GM21515 (cell line): Measurements from ENCODE around the gene DNAJC1.

ENCODE experiments used
- ATAC-seq: cut with Tn5 transposase; IDR thresholded peaks from one replicate; pipeline ENCODE4 v1.9.1; 2021; ENCODE audit not compliant: unreplicated experiment

The DNAJC1 gene

DNA sequence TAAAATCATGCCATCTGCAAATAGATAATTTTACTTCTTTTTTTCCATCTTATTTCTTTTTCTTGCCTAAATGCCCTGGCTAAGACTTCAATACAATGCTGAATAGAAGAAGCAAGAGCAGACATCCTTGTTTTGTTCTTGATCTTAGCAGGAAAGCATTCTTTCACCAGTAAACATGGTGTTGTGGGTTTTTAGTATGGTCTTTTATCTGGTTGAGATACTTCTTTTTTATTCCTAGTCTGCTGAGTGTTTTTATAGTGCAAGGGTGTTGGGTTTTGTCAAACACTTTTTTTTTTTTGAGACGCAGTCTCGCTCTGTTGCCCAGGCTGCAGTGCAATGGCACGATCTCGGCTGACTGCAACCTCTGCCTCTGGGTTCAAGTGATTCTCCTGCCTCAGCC lies 232.3 kb downstream of the DNAJC1 start:
- no peak for ATAC-seq

DNA sequence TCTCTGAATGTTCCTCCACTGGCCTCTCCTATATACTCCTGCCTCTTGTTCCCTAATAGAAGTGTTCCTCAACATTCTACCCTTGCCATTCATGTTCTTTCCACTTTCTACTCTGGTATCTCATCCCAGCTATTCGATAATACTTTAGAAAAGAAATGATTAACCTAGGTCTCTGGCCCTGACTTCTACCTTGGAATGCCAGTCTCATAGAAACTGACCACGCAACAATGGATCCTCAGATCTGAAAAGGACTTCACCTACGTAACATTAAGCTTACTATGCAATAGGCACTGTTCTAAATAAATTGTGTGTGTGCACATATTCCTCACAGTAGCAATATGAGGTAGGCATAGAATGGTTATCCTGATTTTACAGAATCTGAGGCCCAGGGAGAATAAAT lies 234.5 kb downstream of the DNAJC1 start:
- no peak for ATAC-seq

DNA sequence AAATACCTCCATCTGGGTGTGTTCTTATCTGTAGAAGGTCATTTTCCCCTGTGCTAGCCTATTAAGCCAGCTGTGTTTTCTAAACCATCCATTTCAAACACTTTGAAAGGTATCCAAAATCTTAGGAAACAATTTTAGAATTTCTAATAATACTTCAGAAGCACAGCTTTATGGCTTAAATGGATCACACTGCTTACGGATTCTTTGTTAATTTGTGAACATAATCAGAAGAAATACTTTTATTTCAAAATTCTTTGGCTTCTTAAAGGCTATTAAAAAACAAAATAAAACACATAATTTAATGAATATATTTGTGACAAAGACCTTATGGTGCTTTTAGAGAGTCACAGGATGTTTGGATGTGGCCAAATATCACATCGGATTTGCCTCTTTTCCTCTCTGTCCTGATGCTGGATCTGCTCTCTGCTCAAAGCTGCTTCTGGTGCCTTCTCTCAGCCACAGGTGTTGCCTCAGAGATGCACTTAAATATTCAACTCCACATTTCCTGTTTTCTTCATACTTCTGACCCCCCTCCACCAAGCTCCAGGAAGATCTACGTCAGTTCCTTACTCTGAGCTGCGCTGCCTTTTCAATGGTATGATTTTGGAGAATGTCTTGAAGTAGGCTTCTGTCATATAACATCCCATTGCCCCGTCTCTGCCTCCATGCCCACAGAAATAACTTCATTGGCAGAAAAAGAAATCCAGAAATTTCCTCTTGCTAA lies 238.9 kb downstream of the DNAJC1 start:
- ATAC-seq: no peak

DNA sequence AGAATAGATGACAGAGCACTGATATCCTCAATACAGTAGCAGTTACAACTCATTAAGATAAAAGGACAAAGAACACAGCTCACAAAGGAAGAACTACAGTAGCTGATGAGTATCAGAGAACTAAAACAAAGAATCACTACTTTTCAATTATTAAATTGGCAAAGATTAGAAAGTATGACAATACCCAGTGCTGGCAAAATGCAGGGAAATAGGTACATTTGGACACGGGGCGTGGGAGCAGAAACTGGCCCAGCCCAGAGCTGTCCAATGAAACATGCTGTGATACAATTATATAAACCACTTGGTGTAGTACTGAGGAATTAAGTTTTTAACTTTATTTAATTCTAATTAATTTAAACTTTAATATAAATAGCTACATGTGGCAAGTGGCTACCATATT lies 243.2 kb downstream of the DNAJC1 start:
- ATAC-seq: no peak

DNA sequence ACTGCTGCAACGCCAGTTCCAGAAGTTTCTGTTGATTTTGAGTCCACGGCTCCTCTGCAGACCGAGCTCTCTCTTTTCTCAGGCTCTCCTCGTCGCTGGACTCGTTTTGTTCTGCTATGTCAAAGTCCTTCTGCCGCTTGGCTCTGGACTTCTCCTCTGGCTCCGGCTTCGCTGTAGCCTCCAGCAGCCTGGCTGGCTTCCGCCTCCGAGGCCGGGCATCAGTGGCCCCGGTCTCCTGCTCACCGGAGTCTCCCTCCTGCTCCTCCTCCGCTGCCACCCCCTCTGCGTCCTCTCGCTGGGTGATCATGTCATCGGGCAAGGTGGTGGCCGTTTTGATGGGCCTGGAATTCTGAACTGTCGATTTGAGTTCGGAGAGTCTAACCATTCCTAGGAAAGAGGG lies 244.3 kb downstream of the DNAJC1 start:
- ATAC-seq: no peak

DNA sequence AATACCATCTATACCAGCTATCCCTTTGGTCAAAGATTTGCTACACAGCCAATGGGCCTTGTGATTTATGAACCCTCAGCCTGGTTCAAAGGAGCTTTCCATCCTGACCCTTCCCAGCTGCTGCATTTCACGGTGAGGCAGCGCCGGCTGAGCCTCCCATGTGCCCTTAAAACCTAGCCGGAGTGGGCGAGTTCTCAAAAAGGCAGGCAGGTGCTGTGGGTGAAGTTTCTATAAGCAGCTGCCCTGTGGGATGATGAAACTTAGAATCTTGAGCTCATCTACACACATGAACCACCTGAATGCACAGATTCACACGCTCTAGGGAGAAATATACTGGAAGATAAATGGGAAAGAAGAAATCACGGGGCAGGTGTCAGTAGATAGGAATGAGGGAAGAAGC lies 244.8 kb downstream of the DNAJC1 start:
- ATAC-seq: no peak

DNA sequence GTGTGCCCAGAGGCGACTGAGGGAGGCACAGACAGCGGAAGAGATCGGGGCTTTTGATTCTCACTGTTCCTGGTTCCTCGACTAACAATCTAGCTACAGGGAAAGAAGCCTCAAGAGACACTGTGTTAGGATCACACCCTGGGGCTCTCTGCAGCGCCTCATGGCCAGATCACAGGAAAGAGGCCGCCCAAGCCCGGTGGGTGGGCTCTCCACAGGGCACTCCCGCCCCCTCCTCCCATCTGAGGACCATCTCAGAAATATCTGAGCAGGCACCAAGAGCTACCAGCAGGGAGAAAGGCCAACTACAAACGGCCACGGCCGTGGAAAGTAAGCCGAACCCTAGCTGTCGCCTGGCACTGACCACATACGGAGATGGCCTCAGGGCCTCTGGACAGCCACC lies 245.3 kb downstream of the DNAJC1 start:
- no peak for ATAC-seq

DNA sequence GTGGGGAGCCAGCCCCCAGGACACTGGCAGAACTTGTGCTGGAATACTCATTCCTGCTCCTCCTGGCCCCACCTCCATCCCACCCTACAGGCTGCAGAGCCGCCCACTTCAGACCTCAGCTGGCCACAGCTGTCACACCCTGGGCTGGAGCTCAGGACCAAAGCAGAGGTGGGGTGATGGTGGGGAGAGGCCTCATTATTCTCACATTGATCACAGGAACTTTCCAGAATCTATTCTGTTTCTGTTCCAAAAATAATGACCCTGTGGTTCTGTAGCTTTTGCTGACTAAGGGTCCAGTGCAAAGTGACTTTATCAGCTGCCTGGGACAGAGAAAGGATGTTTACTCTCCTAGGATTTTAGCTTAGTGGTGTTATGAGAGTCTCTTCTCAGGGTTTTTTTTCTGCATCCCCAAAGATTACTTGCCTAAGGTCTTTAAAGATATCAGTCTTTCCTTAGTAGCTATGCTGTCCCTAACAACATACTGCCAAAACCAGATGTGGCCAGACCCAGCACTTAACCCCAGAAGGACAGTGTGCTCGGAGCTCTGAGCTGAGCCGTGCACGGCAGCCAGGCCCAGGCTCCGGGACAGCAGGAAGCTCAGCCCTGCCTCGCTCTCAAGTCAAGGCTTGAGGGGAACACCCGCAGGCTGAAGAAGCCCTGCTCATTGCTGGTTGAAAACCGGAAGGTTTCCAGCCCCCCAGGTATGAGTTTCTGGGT lies 246.2 kb downstream of the DNAJC1 start:
- no peak for ATAC-seq

DNA sequence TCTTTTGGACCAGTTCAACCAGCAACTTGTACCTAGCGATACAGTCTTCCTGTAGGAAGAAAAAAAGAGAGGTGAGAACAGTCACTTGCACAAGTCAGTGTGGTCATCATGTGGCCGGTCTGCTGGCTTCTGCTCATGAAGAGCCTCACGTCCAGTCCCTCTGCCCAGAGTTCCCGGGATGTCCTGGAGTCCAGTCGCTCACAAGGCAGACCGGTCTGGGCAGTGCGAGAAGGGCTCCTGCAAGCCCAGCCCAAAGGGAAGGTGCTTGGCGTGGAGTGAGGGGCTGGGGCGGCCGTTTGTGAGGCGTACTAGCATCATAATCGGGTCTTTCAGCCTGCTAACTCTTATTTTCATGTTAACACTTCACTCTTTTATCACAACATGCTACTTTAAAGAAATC lies 246.8 kb downstream of the DNAJC1 start:
- no peak for ATAC-seq

DNA sequence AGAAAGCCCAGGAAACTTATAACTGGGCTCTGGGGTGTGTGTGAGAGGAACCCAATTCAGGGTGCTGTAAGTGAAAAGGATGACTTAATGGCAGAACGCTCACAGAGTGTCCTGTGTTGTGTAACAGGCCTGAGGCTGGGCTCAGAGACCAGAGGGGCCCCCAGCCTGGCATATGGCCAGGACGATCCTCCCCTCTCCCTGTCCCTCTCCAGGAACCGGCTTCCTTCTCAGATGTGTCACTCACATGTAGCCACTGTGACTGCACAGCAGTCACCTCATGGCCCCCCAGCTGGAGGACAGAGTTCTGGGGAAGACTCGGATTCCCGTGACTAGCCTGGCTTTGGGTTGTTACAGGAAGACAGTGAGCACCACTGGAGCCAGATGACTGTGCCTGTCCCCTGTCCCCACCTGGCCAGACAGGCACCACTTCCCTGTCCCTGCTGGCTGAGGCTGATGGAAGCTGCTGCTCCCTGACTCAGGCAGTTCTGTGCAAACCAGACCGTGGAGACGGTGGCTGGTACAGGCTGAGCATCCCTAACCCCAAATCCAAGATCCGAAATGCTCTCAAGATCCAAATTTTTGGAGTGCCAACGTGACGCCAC lies 249.0 kb downstream of the DNAJC1 start:
- ATAC-seq: no peak

DNA sequence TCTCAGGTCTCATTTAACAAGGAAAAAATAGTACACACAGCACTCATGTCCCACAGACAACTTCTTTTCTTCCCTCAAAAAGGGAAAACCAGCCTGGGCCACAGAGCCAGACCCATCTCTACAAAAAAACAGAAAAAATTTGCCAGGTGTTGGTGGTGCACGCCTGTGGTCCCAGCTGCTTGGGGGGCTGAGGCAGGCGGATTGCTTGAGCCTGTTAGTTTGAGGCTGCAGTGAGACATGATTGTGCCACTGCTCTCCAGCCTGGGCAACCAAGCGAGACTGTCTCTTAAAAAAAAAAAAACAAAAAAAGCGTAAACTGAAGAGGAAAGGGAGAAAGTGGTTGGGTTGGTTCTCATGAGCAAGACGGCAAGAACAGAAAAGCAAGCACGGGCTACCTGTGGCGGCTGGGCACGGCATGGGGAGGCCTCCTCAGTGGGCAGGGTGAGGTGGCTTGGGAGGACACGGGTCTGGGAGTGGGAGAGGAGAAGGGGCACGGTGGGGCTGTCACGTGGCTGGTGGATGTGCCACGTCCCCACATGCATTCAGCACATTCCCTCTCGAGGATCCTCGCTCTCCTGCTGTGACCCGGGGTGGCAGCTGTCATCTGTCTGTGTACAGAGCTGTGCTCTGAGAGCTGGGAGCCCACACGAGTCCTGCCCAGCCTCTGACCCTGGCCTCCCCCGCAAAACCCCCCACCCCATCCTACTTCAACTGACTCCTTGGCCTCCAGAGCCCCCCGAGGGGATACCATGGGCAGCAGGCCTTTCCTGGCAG lies 249.8 kb downstream of the DNAJC1 start:
- ATAC-seq: no peak

DNA sequence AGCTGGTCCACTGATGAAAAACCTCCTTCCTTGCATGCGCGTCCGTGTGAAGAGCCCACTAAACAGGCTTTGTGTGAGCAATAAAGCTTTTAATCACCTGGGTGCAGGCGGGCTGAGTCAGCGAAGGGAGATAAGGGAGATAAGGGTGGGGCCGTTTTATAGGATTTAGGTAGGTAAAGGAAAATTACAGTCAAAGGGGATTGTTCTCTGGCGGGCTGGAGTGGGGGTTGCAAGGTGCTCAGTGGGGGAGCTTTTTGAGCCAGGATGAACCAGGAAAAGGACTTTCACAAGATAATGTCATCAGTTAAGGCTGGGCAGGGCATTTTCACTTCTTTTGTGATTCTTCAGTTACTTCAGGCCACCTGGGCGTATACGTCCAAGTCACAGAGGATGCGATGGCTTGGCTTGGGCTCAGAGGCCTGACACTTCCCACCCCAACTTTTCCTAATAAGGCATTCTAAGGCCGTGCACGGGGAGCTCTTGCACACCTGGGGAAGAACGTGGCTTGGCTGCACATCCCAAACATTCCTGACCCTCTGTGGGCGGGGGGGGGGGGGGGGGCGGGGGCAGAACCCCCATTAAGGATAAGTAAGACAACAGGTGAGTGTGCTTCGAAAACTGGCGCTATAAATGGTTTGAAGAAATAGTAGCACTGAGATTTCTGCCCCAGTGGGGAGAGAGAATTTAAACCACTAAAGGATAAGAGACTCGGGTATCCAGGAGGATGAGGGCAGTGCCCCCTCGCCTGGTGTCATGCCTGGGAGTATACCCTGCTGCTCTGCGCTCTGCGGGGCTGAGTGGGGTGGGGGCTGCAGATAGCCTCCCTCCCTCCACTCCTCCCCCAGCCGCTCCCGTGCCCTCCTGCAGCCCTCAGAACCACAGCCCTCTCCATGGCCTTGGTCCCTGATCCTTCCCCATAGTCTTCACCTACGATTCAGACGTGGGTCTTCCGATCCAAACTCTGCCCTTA lies 251.9 kb downstream of the DNAJC1 start:
- ATAC-seq: no peak

DNA sequence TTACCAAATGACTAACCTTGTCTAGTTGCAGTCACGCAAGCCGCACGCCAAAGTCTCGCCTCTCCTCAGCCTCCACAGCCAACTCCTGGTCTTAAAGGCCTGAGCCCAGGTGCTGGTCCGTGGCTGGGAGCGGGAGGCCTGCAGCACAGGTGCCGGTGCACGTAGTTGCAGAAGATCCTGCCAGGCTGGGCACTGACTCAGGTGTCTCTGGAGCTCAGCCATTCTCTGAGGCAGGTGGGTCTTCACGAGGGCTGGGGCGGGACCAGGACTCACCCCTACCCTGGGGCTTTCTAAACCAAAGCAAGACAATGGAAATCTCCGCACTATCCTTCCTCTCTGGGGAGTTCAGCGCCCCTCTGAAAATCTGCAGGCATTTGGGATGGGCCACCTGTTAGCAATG lies 253.1 kb downstream of the DNAJC1 start:
- ATAC-seq: no peak

DNA sequence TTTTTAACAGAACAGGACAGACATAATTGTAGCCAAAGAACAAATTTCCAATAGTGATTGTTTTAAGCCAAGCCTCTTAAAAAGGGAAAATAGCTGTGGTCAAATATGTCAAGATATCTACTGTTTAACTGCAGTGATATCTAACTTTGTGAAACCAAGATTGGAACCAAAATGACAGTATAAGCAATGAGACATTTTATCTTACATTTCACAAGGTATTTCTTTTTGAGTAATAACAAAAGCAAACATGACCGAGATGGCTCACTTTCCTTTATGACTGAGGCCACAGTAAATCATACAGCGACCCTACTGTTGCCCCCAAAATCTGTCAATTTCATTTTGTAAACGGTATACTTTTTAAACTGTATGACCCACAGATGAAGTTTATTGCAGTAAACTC lies 253.7 kb downstream of the DNAJC1 start:
- ATAC-seq: no peak

DNA sequence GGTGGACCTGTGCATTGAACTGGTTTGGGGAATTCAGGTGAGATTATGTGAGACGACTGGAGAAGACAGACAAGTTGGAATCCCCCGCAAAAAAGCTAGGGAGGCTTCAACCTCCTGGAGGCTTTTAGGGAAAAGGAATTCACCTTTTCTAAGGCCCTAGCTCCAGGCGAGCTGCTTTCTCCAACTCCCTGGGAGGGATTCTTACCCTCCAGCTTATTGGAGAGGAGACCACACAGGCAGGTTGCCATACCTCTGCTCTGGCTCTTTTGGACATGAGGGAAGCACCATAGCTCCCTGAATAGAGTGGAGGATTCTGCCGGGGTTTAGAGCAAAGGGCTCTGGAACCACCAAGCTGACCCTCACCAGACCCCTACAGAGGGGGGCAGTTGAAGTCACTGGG lies 255.7 kb downstream of the DNAJC1 start:
- no peak for ATAC-seq

DNA sequence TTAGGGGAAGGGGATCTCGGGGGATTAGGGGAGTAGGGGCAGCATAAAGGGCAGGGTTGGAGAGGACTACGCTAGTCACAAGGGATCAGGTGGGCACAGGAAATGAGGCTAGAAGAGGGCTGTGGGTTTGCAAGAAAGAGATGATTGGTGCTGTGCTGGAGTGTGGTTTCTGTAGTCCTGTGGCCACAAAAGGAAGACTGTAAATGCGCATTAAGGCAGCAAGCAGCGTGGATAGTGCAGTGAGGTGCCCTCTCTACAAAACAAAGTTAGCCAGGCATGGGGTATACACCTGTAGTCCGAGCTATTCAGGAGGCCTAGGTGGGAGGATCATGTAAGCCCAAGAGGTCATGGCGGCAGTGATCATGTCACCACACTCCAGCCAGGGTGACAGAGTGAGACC lies 257.4 kb downstream of the DNAJC1 start:
- ATAC-seq: no peak

DNA sequence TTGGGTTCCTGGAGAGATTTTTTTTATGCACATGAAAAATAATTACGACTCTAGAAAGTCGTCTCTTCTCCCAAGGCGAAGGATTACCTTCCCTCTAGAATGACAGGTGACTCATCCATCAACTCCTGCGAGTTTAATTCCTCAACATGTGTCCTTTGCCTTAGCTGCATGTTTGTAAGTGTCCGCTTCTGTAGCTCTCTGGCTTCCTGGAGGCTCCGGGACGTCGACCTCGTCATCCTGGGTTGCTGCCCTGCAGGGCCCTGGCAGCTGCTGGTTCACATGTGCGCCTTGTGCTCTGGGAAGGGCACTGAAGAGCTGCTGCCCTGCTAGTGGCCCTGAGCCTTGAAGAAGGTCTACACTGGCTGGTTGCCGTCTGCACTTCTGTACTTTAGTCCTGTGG lies 259.3 kb downstream of the DNAJC1 start:
- no peak for ATAC-seq

DNA sequence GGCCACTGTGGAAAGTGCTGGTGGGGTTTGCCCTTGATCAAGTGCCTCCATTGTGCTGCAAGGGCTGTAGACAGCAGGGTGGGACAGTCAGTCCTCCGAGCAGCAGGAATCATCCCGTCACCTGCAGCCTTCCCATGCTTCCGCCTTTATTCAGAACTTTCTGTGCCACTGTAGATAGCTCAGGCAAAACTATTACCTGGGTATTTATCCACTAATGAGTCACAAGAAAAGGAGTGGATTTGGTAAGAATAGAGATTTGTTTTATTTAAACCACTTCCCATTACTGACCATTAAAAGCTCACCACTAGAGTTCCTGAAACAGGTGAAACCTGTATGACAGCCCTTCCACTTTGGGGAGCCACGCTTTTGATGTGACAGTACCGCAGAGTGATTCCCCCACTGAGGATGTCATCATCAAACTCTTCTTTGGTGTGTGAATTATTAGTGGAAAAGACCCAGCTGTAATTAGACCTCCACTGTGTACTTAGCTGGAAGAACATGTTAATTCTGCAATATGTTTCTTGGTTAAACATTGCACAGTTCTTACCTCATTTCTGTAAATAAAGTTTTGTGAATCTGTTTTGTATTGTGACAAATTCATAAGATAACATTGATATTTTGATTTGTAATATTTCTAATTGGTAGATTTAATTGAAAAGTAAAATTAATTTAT lies 260.7 kb downstream of the DNAJC1 start:
- ATAC-seq: no peak

DNA sequence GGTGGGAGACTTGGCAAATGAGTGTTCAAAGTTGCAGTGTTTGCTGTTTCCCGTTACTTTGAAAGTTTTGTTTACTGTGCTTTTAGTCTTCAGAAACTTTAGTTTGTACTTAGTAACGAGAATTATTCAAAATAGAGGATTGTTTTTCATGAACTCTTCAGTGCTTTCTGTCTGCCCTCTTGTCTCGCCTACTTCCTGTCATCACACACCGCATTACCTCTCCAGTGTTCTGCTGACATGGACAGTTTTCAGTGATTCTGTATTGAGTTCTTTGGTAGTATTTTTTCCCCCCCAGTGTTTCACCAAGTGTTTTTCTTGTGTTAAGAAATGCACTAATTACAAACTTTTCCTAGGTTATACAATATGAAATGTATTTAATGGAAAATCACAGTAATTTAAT lies 262.5 kb downstream of the DNAJC1 start:
- no peak for ATAC-seq

DNA sequence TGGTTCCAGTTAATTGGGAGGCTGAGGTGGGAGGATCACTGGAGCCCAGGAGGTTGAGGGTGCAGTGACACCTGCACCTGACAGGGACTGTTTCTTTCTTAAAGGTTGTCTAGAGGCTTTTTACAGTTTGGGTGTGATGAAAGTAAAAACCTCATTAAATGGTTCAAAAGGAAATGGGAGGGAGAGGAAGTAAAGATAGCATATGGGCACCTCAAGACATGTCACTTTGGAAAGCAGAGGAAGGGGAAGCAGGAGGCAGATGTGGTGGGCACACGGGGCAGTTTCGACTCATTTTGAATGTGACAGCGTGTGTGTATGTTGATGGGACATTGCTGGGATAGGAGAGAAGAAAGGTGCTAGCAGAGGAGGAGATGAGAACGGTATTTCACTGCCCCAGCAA lies 266.4 kb downstream of the DNAJC1 start:
- ATAC-seq: no peak
